GM21447 (cell line): ENCODE measurements around the gene LCOR.
A peak's percentile ranks its signal among the peaks of the same experiment; 100 is the strongest.
"Not testable (repeated sequence)": the region's sequence is repeated elsewhere in the genome, so short reads cannot be mapped to it uniquely, and the experiment has no call there.

Experiments
- ATAC-seq: cut with Tn5 transposase; IDR thresholded peaks from one replicate; pipeline ENCODE4 v1.9.1; 2021; ENCODE audit not compliant: unreplicated experiment

LCOR gene

GRCh38 chr10:96924861-96925260 lies 92.8 kb downstream of the LCOR start:
- ATAC-seq: no peak

- ATAC-seq: no peak
Observed at GRCh38 chr10:96930469-96930868, 98.4 kb downstream of the LCOR start.

GRCh38 chr10:96935148-96935547 lies 103.0 kb downstream of the LCOR start:
- no peak for ATAC-seq

GRCh38 chr10:96935810-96936209 lies 103.7 kb downstream of the LCOR start:
- no peak for ATAC-seq

GRCh38 chr10:96943161-96943560 lies 111.1 kb downstream of the LCOR start:
- not testable (repeated sequence) for ATAC-seq

- no peak for ATAC-seq
Observed at GRCh38 chr10:96947036-96947435, 114.9 kb downstream of the LCOR start.

GRCh38 chr10:96949039-96949683 lies 117.1 kb downstream of the LCOR start:
- ATAC-seq: no peak

- no peak for ATAC-seq
Observed at GRCh38 chr10:96951954-96952353, 119.9 kb downstream of the LCOR start.

GRCh38 chr10:96955794-96956193 lies 123.7 kb downstream of the LCOR start:
- no peak for ATAC-seq

- ATAC-seq: no peak
Observed at GRCh38 chr10:96958071-96958470, 126.0 kb downstream of the LCOR start.

- no peak for ATAC-seq
Observed at GRCh38 chr10:96959733-96960132, 127.6 kb downstream of the LCOR start.

GRCh38 chr10:96960872-96961271 lies 128.8 kb downstream of the LCOR start:
- no peak for ATAC-seq

GRCh38 chr10:96964131-96964530 lies 132.0 kb downstream of the LCOR start:
- no peak for ATAC-seq

- ATAC-seq: no peak
Observed at GRCh38 chr10:96967847-96968246, 135.7 kb downstream of the LCOR start.

GRCh38 chr10:96968682-96969423 lies 136.8 kb downstream of the LCOR start:
- ATAC-seq: no peak

GRCh38 chr10:96971324-96971723 lies 139.2 kb downstream of the LCOR start:
- ATAC-seq: no peak

GRCh38 chr10:96972264-96972663 lies 140.2 kb downstream of the LCOR start:
- ATAC-seq: no peak

- ATAC-seq: no peak
Observed at GRCh38 chr10:96973809-96974747, 142.0 kb downstream of the LCOR start.

- no peak for ATAC-seq
Observed at GRCh38 chr10:96975136-96975535, 143.0 kb downstream of the LCOR start.

- peak; percentile 71 for ATAC-seq
Observed at GRCh38 chr10:96978621-96979154, 146.6 kb downstream of the LCOR start.
